HCT116 (cell line): Measurements from ENCODE around the gene COLEC11. TPM values are rescaled to one million over a fixed set of nuclear protein-coding genes. Genes with fewer than 3 reads are reported as not detected.

Source experiments
- ATAC-seq: fragments of 200-7000 bp; cut with Tn5 transposase; 2 replicates; pipeline ENCODE4 v1.9.1; 2020; ENCODE audit warnings: mild to moderate bottlenecking, moderate library complexity
- BruUV-seq: library from RNA; stranded (reverse); fragments of 400-500 nt; replicated peaks from 2 replicates; lab custom pipeline; 2021; lab: Mats Ljungman, UMichigan
- CTCF ChIA-PET: fragments of 300-600 bp; sonication (Branson Sonifier 250); formaldehyde crosslinking; loops from one replicate; lab custom pipeline; 2021; ENCODE audit warnings: antibody characterized with exemption; lab: Charles Lee
- POLR2A ChIA-PET: fragments of 300-600, 350-600 bp; sonication (Branson Sonifier 250); formaldehyde crosslinking; loops from one replicate; lab custom pipeline; 2021; ENCODE audit warnings: antibody characterized with exemption; lab: Charles Lee
- RAD21 ChIA-PET, 2 experiments: fragments of 300-600 bp; sonication (Branson Sonifier 250); formaldehyde crosslinking; loops; one replicate each; lab custom pipeline; 2023; ENCODE audit warnings: low total read pairs in 2 of 2; ENCODE audit not compliant: uncharacterized antibody in 2 of 2, unreplicated experiment in 2 of 2, low non-redundant PET in 1 of 2; lab: Charles Lee
- DNase-seq: peaks from one replicate; pipeline ENCODE4 v3.0.0-alpha.2; 2010; ENCODE audit warnings: low read depth, low spot score
- H2AFZ ChIP-seq: fragments of 200-600 bp; shearing (Covaris generic), sonication (generic); 2 replicates; pipeline ENCODE4 v1.6.1; 2017; ENCODE audit warnings: low read depth, mixed run types, mixed read lengths, antibody characterized with exemption, low read length; ENCODE audit not compliant: poor library complexity, severe bottlenecking
- H3K27ac ChIP-seq: 2 replicates; pipeline ENCODE4 v1.5.1; 2012; ENCODE audit warnings: low read depth, low read length
- H3K27me3 ChIP-seq: fragments of 200-600 bp; sonication (generic); 2 replicates; pipeline ENCODE4 v1.6.1; 2016; ENCODE audit warnings: mixed run types, low read length, mixed read lengths; ENCODE audit not compliant: insufficient read depth
- H3K36me3 ChIP-seq, 2 experiments: fragments of 200-500 bp in 1 of 2; fragments of 200-600 bp in 1 of 2; sonication (Bioruptor generic) in 1 of 2; sonication (generic) in 1 of 2; 2 replicates each; pipeline versions ENCODE4 v1.5.1 to v1.6.1; 2014 to 2016; ENCODE audit warnings: low read length in 2 of 2, inconsistent platforms in 1 of 2, mixed read lengths in 1 of 2, mixed run types in 1 of 2; ENCODE audit not compliant: insufficient read depth in 2 of 2, control insufficient read depth in 1 of 2
- H3K4me1 ChIP-seq, 2 experiments: fragments of 200-600 bp in 1 of 2; sonication (generic) in 1 of 2; 2 replicates each; pipeline versions ENCODE4 v1.5.1 to v1.6.1; 2012 to 2017; ENCODE audit warnings: low read length in 2 of 2, inconsistent platforms in 1 of 2, mild to moderate bottlenecking in 1 of 2, mixed read lengths in 1 of 2, mixed run types in 1 of 2, moderate library complexity in 1 of 2; ENCODE audit not compliant: insufficient read depth in 2 of 2, control insufficient read depth in 1 of 2
- H3K4me2 ChIP-seq: fragments of 200-600 bp; sonication (generic); 2 replicates; pipeline ENCODE4 v1.6.1; 2017; ENCODE audit warnings: mixed run types, low read length, mixed read lengths
- H3K4me3 ChIP-seq, 2 experiments: fragments of 200-600 bp in 1 of 2; sonication (generic) in 1 of 2; replicated peaks in 1 of 2; 2 replicates each; pipeline ENCODE4 v1.5.1; 2011 to 2016; ENCODE audit warnings: low read length in 2 of 2, control low read depth in 1 of 2, low read depth in 1 of 2, mild to moderate bottlenecking in 1 of 2, mixed read lengths in 1 of 2, mixed run types in 1 of 2
- H3K79me2 ChIP-seq: fragments of 200-600 bp; sonication (generic); 2 replicates; pipeline ENCODE4 v1.6.1; 2017; ENCODE audit warnings: mild to moderate bottlenecking, mixed run types, low read length, moderate library complexity, mixed read lengths; ENCODE audit not compliant: insufficient read depth
- H3K9ac ChIP-seq: fragments of 200-600 bp; sonication (generic); 2 replicates; pipeline ENCODE4 v1.6.1; 2016; ENCODE audit warnings: low read length, mixed read lengths
- H3K9me2 ChIP-seq: fragments of 200-600 bp; sonication (generic), shearing (Covaris generic); 2 replicates; pipeline ENCODE4 v1.6.1; 2017; ENCODE audit warnings: mixed run types, mild to moderate bottlenecking, moderate library complexity; ENCODE audit not compliant: insufficient read depth
- H3K9me3 ChIP-seq, 2 experiments: fragments of 200-500 bp in 1 of 2; fragments of 200-600 bp in 1 of 2; sonication (Bioruptor generic) in 1 of 2; sonication (generic) in 1 of 2; 2 replicates each; pipeline ENCODE4 v1.6.1; 2014 to 2017; ENCODE audit warnings: low read length in 2 of 2, mixed read lengths in 2 of 2, inconsistent platforms in 1 of 2, low read depth in 1 of 2, mild to moderate bottlenecking in 1 of 2, mixed run types in 1 of 2, moderate library complexity in 1 of 2; ENCODE audit not compliant: control insufficient read depth in 1 of 2, insufficient read depth in 1 of 2
- H4K20me1 ChIP-seq: fragments of 200-600 bp; sonication (generic), shearing (Covaris generic); 2 replicates; pipeline ENCODE4 v1.6.1; 2017; ENCODE audit warnings: mixed run types, mild to moderate bottlenecking, moderate library complexity; ENCODE audit not compliant: insufficient read depth
- CBX3 ChIP-seq: IDR thresholded peaks from 2 replicates; pipeline ENCODE4 v1.6.1; 2012; ENCODE audit warnings: low read depth
- CEBPB ChIP-seq: IDR thresholded peaks from 2 replicates; pipeline ENCODE4 v1.6.1; 2012; ENCODE audit warnings: low read depth
- JUND ChIP-seq: IDR thresholded peaks from 2 replicates; pipeline ENCODE4 v1.6.1; 2012
- POLR2A ChIP-seq: IDR thresholded peaks from 2 replicates; pipeline ENCODE4 v1.7.0; 2011; ENCODE audit warnings: borderline replicate concordance; ENCODE audit not compliant: insufficient read depth, insufficient read length; ENCODE audit errors: extremely low read depth
- POLR2AphosphoS5 ChIP-seq: IDR thresholded peaks from 2 replicates; pipeline ENCODE4 v1.6.1; 2011; ENCODE audit warnings: mild to moderate bottlenecking, low read depth, low read length, moderate library complexity
- RAD21 ChIP-seq: IDR thresholded peaks from 2 replicates; pipeline ENCODE4 v1.6.1; 2012; ENCODE audit warnings: low read depth, mild to moderate bottlenecking
- SIN3A ChIP-seq: IDR thresholded peaks from 2 replicates; pipeline ENCODE4 v1.6.1; 2012; ENCODE audit warnings: low read depth
- SP1 ChIP-seq: IDR thresholded peaks from 2 replicates; pipeline ENCODE4 v1.6.1; 2012; ENCODE audit warnings: low read depth
- TCF7L2 ChIP-seq: IDR thresholded peaks from 2 replicates; pipeline ENCODE4 v1.7.0; 2011; ENCODE audit warnings: borderline replicate concordance, inconsistent platforms; ENCODE audit not compliant: insufficient read depth, insufficient read length; ENCODE audit errors: extremely low read depth
- YY1 ChIP-seq: IDR thresholded peaks from 2 replicates; pipeline ENCODE4 v1.6.1; 2011; ENCODE audit warnings: low read length, low read depth, moderate library complexity, mild to moderate bottlenecking; ENCODE audit not compliant: insufficient replicate concordance; ENCODE audit errors: extremely low read depth
- ZFX ChIP-seq: fragments of 450-650 bp; IDR thresholded peaks from 2 replicates; pipeline ENCODE4 v1.6.1; 2017
- ZNF274 ChIP-seq: fragments of 200-500 bp; sonication (Bioruptor generic); IDR thresholded peaks from 2 replicates; pipeline ENCODE4 v1.6.1; 2014; ENCODE audit warnings: mild to moderate bottlenecking, low read depth, low read length, inconsistent platforms
- intact Hi-C: fragments of 100-400 bp; cut with micrococcal nuclease; formaldehyde crosslinking; loops from 2 replicates; pipeline ENCODE4 v1.10.0; 2022
- total RNA-seq: library from RNA; stranded (reverse); gene quantifications from one replicate; pipeline ENCODE4 v1.2.1, GENCODE V29; 2021; ENCODE audit not compliant: unreplicated experiment
- TF ChIP-seq, protein P1 (sequence below): IDR thresholded peaks from 2 replicates; pipeline ENCODE4 v1.6.1; 2011; ENCODE audit warnings: mild to moderate bottlenecking, low read length, moderate library complexity; ENCODE audit not compliant: insufficient replicate concordance; ENCODE audit errors: extremely low read depth
- TF ChIP-seq, protein P2 (sequence below): IDR thresholded peaks from 2 replicates; pipeline ENCODE4 v1.6.1; 2012

COLEC11 gene
- total RNA-seq, 1 experiment from 2014 or later: 0.15 TPM

DNA sequence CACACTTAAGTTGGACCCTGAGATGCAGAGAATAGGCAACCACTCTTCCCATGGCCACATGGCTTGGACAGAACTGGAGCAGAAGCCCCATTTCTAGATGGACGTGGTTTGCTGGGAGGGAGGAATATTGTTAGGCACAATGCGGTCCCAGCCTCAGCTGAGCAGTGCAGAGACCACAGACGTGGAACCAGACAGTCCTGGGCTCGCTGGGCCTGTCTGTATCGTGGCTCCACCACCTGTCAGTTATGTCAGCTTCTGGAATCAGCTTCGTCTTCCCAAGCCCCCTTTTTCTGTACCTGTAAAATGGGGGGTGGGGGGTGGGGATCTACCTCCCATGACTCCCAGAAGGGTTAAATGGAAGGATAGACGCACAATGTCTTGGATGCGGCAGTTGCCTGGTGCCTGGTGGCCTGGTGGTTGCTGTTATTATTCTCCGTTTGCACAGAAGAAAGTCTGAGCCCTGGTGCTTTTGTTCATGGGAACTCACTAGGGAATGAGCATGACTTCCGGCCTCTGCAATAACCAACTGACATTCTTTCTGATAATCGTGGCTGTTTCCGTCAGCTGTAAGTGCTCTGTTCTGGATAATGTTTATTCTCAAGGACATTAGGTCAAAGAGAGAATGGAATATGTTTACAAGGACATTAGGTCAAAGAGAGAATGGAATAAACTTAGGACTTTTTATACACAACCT is 31.4 kb downstream of the COLEC11 start:
- ATAC-seq (no peak), DNase-seq (no peak)
- Histone ChIP-seq H3K27me3 (no peaks in the 10 kb centered on the region), H3K9me2 (no peaks in the 10 kb centered on the region), H3K4me1 (peaks cover 0 to 6% of the 10 kb centered on the region in 2 experiments; a peak in 2 of 4 replicates), H3K4me2 (no peak overlapping the region), H3K36me3 (no peaks in the 10 kb centered on the region), H3K9ac (no peak overlapping the region), H3K4me3 (no peak overlapping the region), H3K79me2 (no peaks in the 10 kb centered on the region), H3K9me3 (no peaks in the 10 kb centered on the region), H2AFZ (no peak overlapping the region), H3K27ac (no peak overlapping the region), H4K20me1 (no peaks in the 10 kb centered on the region)
- intact Hi-C loops: no loop called here
- no peak for TF ChIP-seq SP1
- TF ChIP-seq TCF7L2: no peak
- TF ChIP-seq CBX3: no peak
- TF ChIP-seq CEBPB: no peak
- no peak for TF ChIP-seq JUND
- TF ChIP-seq, protein P1, sequence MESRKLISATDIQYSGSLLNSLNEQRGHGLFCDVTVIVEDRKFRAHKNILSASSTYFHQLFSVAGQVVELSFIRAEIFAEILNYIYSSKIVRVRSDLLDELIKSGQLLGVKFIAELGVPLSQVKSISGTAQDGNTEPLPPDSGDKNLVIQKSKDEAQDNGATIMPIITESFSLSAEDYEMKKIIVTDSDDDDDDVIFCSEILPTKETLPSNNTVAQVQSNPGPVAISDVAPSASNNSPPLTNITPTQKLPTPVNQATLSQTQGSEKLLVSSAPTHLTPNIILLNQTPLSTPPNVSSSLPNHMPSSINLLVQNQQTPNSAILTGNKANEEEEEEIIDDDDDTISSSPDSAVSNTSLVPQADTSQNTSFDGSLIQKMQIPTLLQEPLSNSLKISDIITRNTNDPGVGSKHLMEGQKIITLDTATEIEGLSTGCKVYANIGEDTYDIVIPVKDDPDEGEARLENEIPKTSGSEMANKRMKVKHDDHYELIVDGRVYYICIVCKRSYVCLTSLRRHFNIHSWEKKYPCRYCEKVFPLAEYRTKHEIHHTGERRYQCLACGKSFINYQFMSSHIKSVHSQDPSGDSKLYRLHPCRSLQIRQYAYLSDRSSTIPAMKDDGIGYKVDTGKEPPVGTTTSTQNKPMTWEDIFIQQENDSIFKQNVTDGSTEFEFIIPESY: no peak
- no peak for TF ChIP-seq POLR2A
- TF ChIP-seq RAD21: no peak
- TF ChIP-seq SIN3A: no peak
- TF ChIP-seq POLR2AphosphoS5: no peak
- TF ChIP-seq, protein P2, sequence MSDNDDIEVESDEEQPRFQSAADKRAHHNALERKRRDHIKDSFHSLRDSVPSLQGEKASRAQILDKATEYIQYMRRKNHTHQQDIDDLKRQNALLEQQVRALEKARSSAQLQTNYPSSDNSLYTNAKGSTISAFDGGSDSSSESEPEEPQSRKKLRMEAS: no peak
- no peak for TF ChIP-seq ZNF274
- no peak for TF ChIP-seq YY1
- no peak for TF ChIP-seq ZFX
- POLR2A ChIA-PET: no interaction called here
- CTCF ChIA-PET: no interaction called here
- no TSS peak for BruUV-seq
- RAD21 ChIA-PET: no interaction called here
